ENCODE data around the gene LDLRAD4.

Gene LDLRAD4

GRCh38 chr18:13536578-13536977 is 318.0 kb downstream of the LDLRAD4 start:
- no peak overlapping the region for H3K27ac ChIP-seq
- no peaks in the 10 kb centered on the region for H3K9me3 ChIP-seq (ENCODE audit: severe bottlenecking)
- DNase-seq = no peak
- no peaks in the 10 kb centered on the region for H3K36me3 ChIP-seq
- H3K4me3 ChIP-seq (ENCODE audit: low read depth, low read length) = no peak overlapping the region
- no peak for TF ChIP-seq CTCF (IDR thresholded peaks at IDR 0.05; ENCODE audit: low read depth, low read length)
- no peaks in the 10 kb centered on the region for H3K27me3 ChIP-seq (ENCODE audit: insufficient read depth, low read depth, severe bottlenecking)

GRCh38 chr18:13537022-13537780 is 318.6 kb downstream of the LDLRAD4 start:
- TF ChIP-seq CTCF (IDR thresholded peaks at IDR 0.05; ENCODE audit: low read depth, low read length) = no peak
- Histone ChIP-seq H3K4me3 (ENCODE audit: low read depth, low read length) (no peak overlapping the region), H3K36me3 (no peaks in the 10 kb centered on the region), H3K27ac (no peak overlapping the region), H3K9me3 (ENCODE audit: severe bottlenecking) (no peaks in the 10 kb centered on the region), H3K27me3 (ENCODE audit: insufficient read depth, low read depth, severe bottlenecking) (no peaks in the 10 kb centered on the region)
- DNase-seq = no peak

GRCh38 chr18:13538630-13539029 is 320.1 kb downstream of the LDLRAD4 start:
- H3K4me3 ChIP-seq (ENCODE audit: low read depth, low read length) = no peak overlapping the region
- H3K27ac ChIP-seq = no peak overlapping the region
- H3K9me3 ChIP-seq (ENCODE audit: severe bottlenecking) = no peaks in the 10 kb centered on the region
- H3K27me3 ChIP-seq (ENCODE audit: insufficient read depth, low read depth, severe bottlenecking) = no peaks in the 10 kb centered on the region
- DNase-seq = peak; percentile 21
- TF ChIP-seq CTCF (IDR thresholded peaks at IDR 0.05; ENCODE audit: low read depth, low read length) = no peak
- H3K36me3 ChIP-seq = no peaks in the 10 kb centered on the region

GRCh38 chr18:13539050-13539449 is 320.5 kb downstream of the LDLRAD4 start:
- no peak overlapping the region for H3K4me3 ChIP-seq (ENCODE audit: low read depth, low read length)
- no peaks in the 10 kb centered on the region for H3K36me3 ChIP-seq
- no peak overlapping the region for H3K27ac ChIP-seq
- TF ChIP-seq CTCF (IDR thresholded peaks at IDR 0.05; ENCODE audit: low read depth, low read length) = no peak
- no peak for DNase-seq
- no peaks in the 10 kb centered on the region for H3K9me3 ChIP-seq (ENCODE audit: severe bottlenecking)
- H3K27me3 ChIP-seq (ENCODE audit: insufficient read depth, low read depth, severe bottlenecking) = no peaks in the 10 kb centered on the region

GRCh38 chr18:13539843-13540476 is 321.4 kb downstream of the LDLRAD4 start:
- Histone ChIP-seq H3K4me3 (ENCODE audit: low read depth, low read length) (no peak overlapping the region), H3K9me3 (ENCODE audit: severe bottlenecking) (no peaks in the 10 kb centered on the region), H3K27ac (no peak overlapping the region), H3K27me3 (ENCODE audit: insufficient read depth, low read depth, severe bottlenecking) (no peaks in the 10 kb centered on the region), H3K36me3 (no peaks in the 10 kb centered on the region)
- TF ChIP-seq CTCF (IDR thresholded peaks at IDR 0.05; ENCODE audit: low read depth, low read length) = no peak
- no peak for DNase-seq

Data from WERI-Rb-1 (cell line).